IPS DF 6.9 (cell line): Measurements from ENCODE around the gene CAND2.

Experiments
- DNase-seq: peaks from one replicate; pipeline ENCODE4 v3.0.0-alpha.2; 2013; ENCODE audit warnings: low read depth, low spot score
- H3K27ac ChIP-seq: one replicate; pipeline ENCODE4 v1.5.1; 2013; ENCODE audit warnings: low read length, control low read depth
- H3K27me3 ChIP-seq: 2 replicates; pipeline ENCODE4 v1.6.1; 2013; ENCODE audit warnings: mild to moderate bottlenecking, low read length; ENCODE audit not compliant: control insufficient read depth, insufficient read depth
- H3K36me3 ChIP-seq: 2 replicates; pipeline ENCODE4 v1.6.1; 2013; ENCODE audit warnings: low read length; ENCODE audit not compliant: control insufficient read depth, insufficient read depth
- H3K4me1 ChIP-seq: 2 replicates; pipeline ENCODE4 v1.6.1; 2013; ENCODE audit warnings: low read length; ENCODE audit not compliant: control insufficient read depth, insufficient read depth
- H3K4me3 ChIP-seq: 2 replicates; pipeline ENCODE4 v1.5.1; 2013; ENCODE audit warnings: mild to moderate bottlenecking, low read length
- H3K9me3 ChIP-seq: 2 replicates; pipeline ENCODE4 v1.6.1; 2013; ENCODE audit warnings: low read length, inconsistent platforms; ENCODE audit not compliant: control insufficient read depth, insufficient read depth
- WGBS: extraction: QIAGEN DNeasy Blood & Tissue Kit; methylation state at CpG from one replicate; pipeline ENCODE4 v1.1.7; 2013; ENCODE audit warnings: mixed read lengths, missing lambda C conversion rate; ENCODE audit not compliant: insufficient read length, insufficient coverage; 5-methylcytosine and 5-hydroxymethylcytosine counted together

The CAND2 gene

GRCh38 chr3:12829886-12830784 is 33.7 kb downstream of the CAND2 start:
- peaks cover 28% of the 10 kb centered on the region for H3K36me3 ChIP-seq

DNA sequence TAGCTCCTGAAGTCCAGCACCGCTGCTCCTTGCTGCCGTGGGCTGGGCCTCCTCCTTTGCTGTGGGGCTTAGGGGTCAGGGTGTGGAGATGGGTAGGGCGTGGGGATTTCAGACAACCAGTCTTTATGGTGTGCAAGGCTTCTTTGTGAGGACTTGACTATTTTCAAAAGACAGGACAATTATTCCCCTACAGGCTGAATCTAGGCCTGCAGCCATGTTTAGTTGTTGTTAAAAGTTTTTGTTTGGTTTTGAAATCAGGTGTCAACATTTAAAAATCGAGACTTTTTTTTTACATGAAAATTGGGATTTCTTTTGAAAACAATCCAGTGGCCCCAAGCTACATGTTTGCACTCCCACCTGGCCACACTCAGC is 34.3 kb downstream of the CAND2 start:
- H3K27ac ChIP-seq = no peak overlapping the region
- no peaks in the 10 kb centered on the region for H3K9me3 ChIP-seq
- H3K4me3 ChIP-seq = no peak overlapping the region
- no CpG with 5 or more reads among the region's 4 CpGs for WGBS
- no peak for DNase-seq
- H3K27me3 ChIP-seq = no peaks in the 10 kb centered on the region
- H3K4me1 ChIP-seq = peaks cover 1% of the 10 kb centered on the region; the same call in 1 of the 2 replicates
- peaks cover 34% of the 10 kb centered on the region for H3K36me3 ChIP-seq

More at GRCh38 chr3:12829886-12830784, 33.7 kb downstream of the CAND2 start:
- Histone ChIP-seq H3K4me1 (peaks cover 1% of the 10 kb centered on the region; the same call in 1 of the 2 replicates), H3K4me3 (no peak overlapping the region), H3K9me3 (no peaks in the 10 kb centered on the region), H3K27ac (no peak overlapping the region), H3K27me3 (no peaks in the 10 kb centered on the region)
- no CpG with 5 or more reads among the region's 17 CpGs for WGBS
- DNase-seq = no peak

DNA sequence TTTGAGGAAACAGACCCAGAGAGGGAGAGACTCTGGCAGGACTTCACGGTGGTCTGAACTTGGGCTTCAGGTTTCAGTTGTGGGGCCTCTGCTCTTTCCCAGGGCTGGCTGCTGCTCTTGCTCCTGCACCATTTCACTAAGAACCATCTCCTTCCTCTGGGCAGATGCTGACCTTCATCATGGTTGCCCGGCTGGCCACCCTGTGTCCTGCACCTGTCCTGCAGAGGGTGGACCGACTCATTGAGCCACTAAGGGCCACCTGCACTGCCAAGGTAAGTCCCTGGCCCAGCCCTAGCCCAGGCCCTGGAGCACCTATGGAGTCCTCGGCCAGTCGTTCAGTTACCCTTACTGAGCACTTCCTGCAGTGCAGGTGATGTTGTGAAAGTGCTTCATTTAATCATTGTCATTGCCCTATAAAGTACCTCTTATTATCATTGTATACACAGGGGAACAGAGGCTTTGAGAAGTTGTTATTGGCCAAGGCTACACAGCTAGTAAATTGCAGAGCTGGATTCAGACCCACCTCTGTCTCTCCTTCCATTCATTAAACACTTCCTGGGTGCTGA is 34.9 kb downstream of the CAND2 start:
- no peak for DNase-seq

GRCh38 chr3:12832350-12833221 is 36.1 kb downstream of the CAND2 start:
- no peaks in the 10 kb centered on the region for H3K9me3 ChIP-seq

More for the DNA sequence above, 34.9 kb downstream of the CAND2 start:
- Histone ChIP-seq H3K27ac (no peak overlapping the region), H3K4me3 (no peak overlapping the region), H3K27me3 (no peaks in the 10 kb centered on the region), H3K36me3 (peaks cover 40% of the 10 kb centered on the region), H3K4me1 (peaks cover 1% of the 10 kb centered on the region; the same call in 1 of the 2 replicates), H3K9me3 (no peaks in the 10 kb centered on the region)
- WGBS = no CpG with 5 or more reads among the region's 5 CpGs

GRCh38 chr3:12833222-12834161 is 37.0 kb downstream of the CAND2 start:
- DNase-seq = no peak
- H3K27ac ChIP-seq = no peak overlapping the region
- peaks cover 1% of the 10 kb centered on the region; the same call in 1 of the 2 replicates for H3K4me1 ChIP-seq
- no CpG with 5 or more reads among the region's 13 CpGs for WGBS
- H3K4me3 ChIP-seq = no peak overlapping the region
- peaks cover 53% of the 10 kb centered on the region for H3K36me3 ChIP-seq
- no peaks in the 10 kb centered on the region for H3K9me3 ChIP-seq
- no peaks in the 10 kb centered on the region for H3K27me3 ChIP-seq

More at GRCh38 chr3:12832350-12833221, 36.1 kb downstream of the CAND2 start:
- no CpG with 5 or more reads among the region's 7 CpGs for WGBS
- no peaks in the 10 kb centered on the region for H3K27me3 ChIP-seq
- peaks cover 45% of the 10 kb centered on the region for H3K36me3 ChIP-seq
- no peak for DNase-seq
- no peak overlapping the region for H3K4me3 ChIP-seq
- H3K27ac ChIP-seq = no peak overlapping the region
- H3K4me1 ChIP-seq = peaks cover 1% of the 10 kb centered on the region; the same call in 1 of the 2 replicates

- Histone ChIP-seq H3K9me3 (no peaks in the 10 kb centered on the region), H3K4me1 (peaks cover 1% of the 10 kb centered on the region; the same call in 1 of the 2 replicates), H3K27ac (no peak overlapping the region), H3K36me3 (peaks cover 65% of the 10 kb centered on the region), H3K4me3 (no peak overlapping the region), H3K27me3 (no peaks in the 10 kb centered on the region)
- WGBS = no CpG with 5 or more reads among the region's 6 CpGs
- no peak for DNase-seq
Observed at GRCh38 chr3:12835052-12835665, 38.7 kb downstream of the CAND2 start.

- Histone ChIP-seq H3K9me3 (no peaks in the 10 kb centered on the region), H3K36me3 (peaks cover 57% of the 10 kb centered on the region), H3K4me3 (no peak overlapping the region), H3K27ac (no peak overlapping the region), H3K27me3 (no peaks in the 10 kb centered on the region), H3K4me1 (no peaks in the 10 kb centered on the region; the same call in 1 of the 2 replicates)
- no CpG with 5 or more reads among the region's 6 CpGs for WGBS
- no peak for DNase-seq
Observed at GRCh38 chr3:12837295-12837986, 41.0 kb downstream of the CAND2 start.

DNA sequence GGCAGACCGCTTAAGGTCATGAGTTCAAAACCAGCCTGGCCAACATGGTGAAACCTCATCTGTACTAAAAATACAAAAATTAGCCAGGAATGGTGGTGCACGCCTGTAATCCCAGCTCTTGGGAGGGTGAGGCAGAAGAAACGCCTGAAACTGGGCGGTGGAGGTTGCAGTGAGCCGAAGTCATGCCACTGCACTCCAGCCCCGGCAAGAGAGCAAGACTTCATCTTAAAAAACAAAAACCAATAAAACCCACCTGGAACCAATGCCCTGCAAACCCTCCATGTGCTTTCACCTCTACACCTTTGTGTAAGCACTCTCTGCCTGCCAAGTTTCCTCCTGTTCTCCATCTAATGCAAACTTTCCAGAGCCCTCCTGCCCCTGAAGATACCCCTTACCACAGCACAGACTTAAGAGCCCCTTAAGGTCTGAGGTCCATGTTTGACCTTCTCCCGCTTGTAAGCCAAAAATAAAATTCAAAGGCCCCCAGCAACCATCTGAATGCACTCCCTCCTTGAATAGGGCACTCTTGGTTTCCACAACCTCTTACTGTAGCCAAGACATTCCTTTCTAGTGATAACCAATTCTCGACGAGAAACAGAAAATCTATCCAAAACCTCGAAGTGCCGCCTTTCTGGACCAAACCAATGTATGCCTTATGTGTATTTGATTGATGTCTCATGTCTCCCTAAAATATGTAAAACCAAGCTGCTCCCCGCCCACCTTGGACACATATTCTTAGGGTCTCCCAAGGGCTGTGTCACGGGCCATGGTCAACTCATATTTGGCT is 41.9 kb downstream of the CAND2 start:
- Histone ChIP-seq H3K27ac (no peak overlapping the region), H3K9me3 (no peaks in the 10 kb centered on the region), H3K36me3 (peaks cover 50% of the 10 kb centered on the region), H3K27me3 (no peaks in the 10 kb centered on the region), H3K4me3 (no peak overlapping the region), H3K4me1 (no peaks in the 10 kb centered on the region)
- WGBS = no CpG with 5 or more reads among the region's 13 CpGs
- no peak for DNase-seq
